HG02610 (cell line): ENCODE measurements around the gene SDHA.
A peak's percentile ranks its signal among the peaks of the same experiment; 100 is the strongest.

Source experiments
- ATAC-seq: cut with Tn5 transposase; IDR thresholded peaks from one replicate; pipeline ENCODE4 v1.9.1; 2021; ENCODE audit warnings: mild to moderate bottlenecking, moderate library complexity; ENCODE audit not compliant: unreplicated experiment

Gene SDHA

DNA sequence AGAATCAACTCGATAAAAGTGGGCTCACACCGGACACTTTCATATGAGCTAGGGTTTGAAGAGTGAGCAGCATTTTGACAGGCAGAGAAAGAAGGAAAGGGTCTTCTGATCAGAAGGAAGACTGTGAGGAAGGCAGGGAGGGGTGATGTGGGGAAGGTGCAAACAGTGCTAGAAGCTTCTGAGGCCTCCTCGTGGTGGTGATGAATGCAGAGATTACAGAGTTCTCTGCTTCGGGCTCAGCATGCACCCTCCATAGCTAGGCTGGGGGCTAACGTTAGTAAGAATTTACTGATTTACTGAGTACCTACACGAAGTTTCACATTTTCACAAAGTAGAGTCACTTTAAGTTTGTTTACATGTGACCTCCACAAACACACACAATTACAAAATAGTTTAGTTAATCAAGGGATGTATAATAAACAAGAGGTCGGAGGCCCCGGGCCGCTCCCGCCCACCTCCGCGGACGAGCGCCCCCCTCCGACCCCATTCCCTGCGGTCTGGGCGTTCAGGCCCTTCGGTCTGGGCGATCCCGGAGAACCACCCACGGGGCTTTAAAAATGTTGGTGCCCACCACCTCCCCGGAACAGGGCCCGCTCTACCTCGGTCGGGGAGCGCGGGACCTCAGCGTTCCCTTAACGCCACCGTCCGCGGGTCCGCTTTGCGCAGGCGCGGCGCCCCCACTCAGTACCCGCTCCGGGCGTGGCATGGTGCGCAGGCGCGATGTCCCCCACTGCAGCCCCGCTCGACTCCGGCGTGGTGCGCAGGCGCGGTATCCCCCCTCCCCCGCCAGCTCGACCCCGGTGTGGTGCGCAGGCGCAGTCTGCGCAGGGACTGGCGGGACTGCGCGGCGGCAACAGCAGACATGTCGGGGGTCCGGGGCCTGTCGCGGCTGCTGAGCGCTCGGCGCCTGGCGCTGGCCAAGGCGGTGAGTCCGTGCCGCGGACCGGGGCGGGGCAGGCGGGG is at the start of gene SDHA, which contains the start of gene CCDC127:
TSS of gene SDHA (plus strand) at position 827 of the 963 bp plus-strand sequence. CDS start at position 863, 36 bp downstream.
TSS of gene CCDC127 (minus strand) at position 660 of the 963 bp plus-strand sequence. CDS start 1,304 bp downstream, outside the sequence.
- ATAC-seq = peak; percentile 71

DNA sequence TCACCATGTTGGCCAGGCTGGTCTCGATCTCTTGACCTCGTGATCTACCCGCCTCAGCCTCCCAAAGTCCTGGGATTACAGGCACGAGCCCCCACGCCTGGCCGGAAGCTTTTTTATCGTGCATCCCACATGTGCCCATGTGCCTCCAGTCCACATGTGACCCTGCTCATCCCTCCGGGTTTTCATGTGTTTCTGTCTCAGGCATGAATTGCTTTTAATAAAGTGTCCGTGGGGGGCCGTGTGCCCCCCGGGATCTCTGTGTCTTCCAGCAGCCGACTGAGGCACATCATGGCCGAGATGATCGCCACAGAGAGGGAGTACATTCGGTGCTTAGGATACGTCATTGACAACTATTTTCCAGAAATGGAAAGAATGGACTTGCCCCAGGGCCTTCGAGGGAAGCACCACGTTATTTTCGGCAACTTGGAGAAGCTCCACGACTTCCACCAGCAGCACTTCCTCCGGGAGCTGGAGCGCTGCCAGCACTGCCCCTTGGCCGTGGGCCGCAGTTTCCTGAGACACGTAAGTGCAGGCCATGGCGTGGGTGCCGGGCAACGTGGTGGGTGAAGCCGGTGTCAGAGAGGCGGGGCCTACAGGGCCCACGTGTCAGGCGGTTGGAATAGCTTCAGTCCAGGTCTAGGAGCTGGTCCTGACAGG is 48.9 kb upstream of the SDHA start:
- ATAC-seq = no peak

DNA sequence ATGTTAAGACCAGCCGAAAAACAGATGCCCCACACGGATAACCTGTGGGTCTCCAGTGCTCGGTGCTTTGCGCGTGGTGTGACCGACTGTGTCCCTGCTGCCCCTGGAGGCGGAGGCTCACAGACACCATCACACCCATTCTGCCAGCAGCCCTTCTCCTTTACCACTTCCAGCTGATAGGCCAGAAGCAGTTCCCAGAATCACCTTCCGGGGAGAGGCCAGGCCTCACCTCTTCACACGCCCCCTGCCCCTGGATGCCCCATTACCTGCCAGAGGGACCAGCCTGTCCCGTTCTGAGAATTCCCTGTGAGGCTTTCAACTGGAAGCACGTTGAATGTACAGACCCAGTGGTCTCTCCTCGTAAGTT is 48.4 kb upstream of the SDHA start:
- no peak for ATAC-seq

DNA sequence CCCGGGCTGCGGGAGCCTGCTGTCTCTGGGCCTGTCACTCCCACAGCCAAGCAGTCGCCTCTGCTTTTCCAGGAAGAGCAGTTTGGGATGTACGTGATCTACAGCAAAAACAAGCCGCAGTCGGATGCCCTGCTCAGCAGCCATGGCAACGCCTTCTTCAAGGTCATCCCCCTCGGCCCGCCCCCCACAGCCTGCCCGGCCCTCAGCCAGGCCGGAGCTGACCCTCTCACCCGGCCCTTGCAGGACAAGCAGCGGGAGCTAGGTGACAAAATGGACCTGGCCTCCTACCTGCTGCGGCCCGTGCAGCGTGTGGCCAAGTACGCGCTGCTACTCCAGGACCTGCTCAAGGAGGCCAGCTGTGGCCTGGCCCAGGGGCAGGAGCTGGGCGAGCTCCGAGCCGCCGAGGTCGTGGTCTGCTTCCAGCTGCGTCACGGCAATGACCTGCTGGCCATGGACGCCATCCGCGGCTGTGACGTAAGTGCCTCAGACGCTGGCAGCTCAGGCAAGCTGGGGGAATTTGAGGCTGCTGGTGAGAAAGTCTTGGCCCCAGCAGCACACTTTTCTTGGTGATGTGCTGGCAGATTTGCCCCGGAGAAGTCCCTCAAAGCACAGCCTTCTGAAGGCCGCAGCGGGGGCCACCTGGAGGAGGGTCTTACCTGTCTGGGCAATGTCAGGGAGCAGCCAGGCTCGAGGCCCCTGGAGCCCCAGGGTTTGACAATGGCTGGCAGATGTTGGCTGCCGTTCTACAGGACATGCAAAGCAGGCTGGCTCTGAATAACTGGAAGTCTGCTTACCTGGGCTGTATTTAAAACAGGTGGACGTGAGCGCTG is 46.9 kb upstream of the SDHA start:
- ATAC-seq = no peak

GRCh38 chr5:171801-172331 is 46.3 kb upstream of the SDHA start:
- ATAC-seq = no peak

GRCh38 chr5:172421-172820 is 45.7 kb upstream of the SDHA start:
- ATAC-seq = no peak

- ATAC-seq = no peak
These were observed 45.3 kb upstream of the SDHA start for GRCh38 chr5:172841-173251.

DNA sequence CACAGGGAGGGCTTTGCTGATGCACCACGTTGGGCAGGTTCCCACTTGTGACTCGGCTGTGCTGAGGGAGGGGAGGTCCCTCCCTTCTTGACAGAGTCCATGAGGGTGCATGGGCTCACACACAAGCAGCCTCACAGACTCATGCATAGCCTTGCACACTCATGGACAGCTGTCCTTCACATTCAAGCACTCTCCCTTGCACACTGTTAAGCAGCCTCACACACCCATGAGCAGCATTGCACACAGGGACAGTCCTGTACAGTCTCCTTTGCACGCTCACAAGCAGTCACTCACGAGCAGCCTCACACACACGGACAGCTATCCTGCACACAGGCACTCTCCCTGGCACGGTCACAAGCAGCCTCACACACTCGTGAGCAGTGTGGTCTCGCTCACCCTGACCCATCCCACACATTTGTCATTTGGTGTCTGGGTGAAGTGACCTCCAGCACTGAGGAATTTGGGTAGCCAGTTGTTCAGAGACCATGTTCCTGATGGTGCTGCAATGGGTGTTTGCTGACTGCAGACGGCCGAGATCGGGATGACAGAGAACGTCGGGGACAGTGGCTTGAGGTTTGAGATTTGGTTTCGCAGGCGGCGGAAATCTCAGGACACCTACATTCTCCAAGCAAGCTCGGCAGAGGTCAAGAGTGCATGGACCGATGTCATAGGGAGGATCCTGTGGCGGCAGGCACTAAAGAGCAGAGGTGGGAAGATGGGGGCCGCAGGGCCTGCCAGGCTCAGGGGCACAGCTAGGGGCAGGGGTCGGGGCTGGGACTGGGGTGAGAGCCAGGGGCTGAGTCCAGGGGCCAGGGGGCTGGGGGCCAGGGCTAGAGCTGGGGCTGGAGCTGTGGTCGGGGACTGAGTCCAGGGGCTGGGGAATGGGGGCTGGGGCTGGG is 44.5 kb upstream of the SDHA start:
- no peak for ATAC-seq

DNA sequence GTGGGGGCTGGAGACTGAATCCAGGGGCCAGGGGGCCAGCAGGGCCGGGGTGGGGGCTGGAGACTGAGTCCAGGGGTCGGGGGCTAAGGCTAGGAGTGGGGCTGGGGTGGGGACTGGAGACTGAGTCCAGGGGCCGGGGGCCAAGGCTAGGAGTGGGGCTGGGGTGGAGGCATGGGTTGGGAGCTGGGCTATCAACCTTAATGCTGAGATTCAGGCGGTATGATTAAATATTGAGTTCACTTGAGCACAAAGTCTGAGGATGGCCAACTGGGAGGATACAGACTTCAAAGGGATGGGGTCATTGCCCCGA is 43.9 kb upstream of the SDHA start:
- ATAC-seq = no peak

DNA sequence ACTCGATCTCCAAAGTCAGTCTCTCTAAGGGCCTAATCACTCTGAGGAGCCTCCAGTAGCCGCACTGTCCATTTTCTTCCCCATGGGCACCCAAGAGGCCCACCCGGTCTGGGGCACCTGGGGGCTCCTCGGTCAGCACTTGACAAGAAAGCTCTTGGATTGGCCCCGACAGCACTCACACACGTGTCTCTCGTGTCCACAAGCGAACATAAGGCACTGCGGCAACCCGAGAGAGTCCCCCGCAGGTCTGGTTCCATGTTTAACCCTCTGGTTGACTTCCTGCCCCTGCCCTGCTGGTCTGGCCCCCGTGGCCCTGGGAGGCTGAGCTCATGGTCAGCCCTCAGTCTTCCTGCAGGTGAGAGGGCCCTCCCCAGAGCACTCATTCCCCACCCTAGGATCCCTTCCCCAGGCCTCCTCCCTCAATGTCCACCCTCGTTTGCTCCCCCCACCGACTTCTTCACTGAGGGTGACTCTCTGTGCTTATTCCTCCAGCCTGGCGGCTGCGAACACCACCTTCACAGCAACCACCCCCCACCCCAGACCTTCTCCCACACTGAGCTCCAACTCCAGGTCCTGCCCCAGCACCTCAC is 43.1 kb upstream of the SDHA start:
- no peak for ATAC-seq

GRCh38 chr5:176296-176823 is 41.8 kb upstream of the SDHA start:
- no peak for ATAC-seq

DNA sequence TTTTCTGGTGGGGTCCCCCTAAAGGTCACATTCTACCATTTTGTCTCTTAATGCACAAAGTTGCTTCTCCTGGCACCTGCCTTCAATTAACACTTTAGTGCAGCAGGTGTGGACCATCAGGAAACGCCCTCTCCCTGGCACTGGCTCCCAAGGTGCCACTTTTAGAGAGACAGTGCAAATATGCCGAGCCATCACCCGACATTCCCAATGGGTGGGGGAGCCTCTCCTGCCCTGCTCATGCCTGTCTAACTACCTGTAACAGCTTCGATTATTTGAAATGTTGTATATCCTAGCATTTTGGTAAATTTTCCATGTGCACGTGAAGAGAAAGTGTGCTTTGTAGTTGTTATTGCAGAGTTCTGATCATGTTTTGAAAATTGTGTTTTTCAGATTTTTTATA is 40.0 kb upstream of the SDHA start:
- ATAC-seq = no peak

DNA sequence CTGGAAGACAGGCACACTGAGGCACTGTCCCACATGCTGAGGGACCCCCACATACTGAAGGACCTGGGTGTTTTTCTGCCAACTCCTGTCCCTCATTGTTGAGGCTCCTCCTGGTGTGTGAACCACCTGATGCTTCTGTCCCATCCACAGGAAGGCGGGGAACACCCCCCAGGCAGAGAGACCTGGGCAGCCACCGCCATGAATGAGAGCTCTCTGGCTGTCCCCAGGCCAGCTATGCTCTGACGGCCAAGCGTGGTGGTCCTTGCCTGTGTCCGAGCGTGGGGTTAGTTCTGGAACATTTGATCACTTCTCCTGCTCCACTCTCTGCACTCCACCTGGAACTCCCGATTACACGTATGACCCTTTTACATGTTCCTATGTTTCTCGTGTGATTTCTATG is 38.7 kb upstream of the SDHA start:
- no peak for ATAC-seq

GRCh38 chr5:180286-180918 is 37.7 kb upstream of the SDHA start:
- no peak for ATAC-seq

DNA sequence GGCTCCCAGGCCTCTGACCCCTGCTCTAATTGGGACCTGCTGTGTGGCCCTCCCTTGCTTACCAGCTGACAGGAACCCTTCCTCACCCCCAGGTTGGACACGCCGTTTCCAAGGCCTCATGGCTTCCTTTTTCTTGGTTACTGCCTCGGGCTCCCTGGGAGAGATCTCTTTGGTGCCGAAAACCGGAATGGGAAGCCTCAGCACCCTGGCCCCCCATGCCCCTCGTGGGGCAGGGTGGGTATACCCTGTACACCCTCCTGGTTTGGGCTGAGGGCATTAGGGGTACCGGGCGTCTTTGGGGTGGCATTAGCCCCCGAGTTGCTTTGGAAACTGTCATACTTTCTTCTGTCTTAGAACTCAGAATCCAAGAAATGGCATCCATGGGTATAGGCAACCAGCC is 37.0 kb upstream of the SDHA start:
- ATAC-seq = no peak

GRCh38 chr5:181566-181965 is 36.6 kb upstream of the SDHA start:
- no peak for ATAC-seq

DNA sequence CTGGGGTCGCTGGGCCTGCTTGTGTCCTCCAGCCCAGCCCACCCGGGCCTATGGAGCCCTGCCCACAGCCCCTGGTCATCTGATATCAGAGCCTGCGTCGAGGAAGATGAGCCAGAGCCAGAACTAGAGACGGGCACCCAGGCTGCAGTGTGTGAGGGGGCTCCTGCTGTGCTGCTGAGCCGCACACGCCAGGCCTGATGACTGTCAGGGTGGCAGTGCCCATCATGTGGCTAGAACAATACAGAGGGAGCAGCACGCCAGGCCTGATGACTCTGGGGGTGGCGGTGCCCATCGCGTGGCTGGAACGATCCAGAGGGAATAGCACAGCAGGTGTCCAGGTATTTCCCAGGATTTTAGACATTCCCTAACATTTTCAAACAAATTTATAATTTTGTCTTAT is 36.0 kb upstream of the SDHA start:
- ATAC-seq = no peak

GRCh38 chr5:184471-184870 is 33.6 kb upstream of the SDHA start:
- ATAC-seq = no peak
